Panc1 (cell line): ENCODE results near the gene THRAP3. TPM values are rescaled to one million over a fixed set of nuclear protein-coding genes. Genes with fewer than 3 reads are reported as not detected.

Experiments
- ATAC-seq: fragments of 200-7000 bp; cut with Tn5 transposase; 2 replicates; pipeline ENCODE4 v1.9.1; 2020; ENCODE audit warnings: mild to moderate bottlenecking, moderate library complexity
- BruUV-seq: library from RNA; stranded (reverse); fragments of 400-500 nt; replicated peaks from 2 replicates; lab custom pipeline; 2021; lab: Mats Ljungman, UMichigan
- CTCF ChIA-PET: fragments of 300-600 bp; sonication (Branson Sonifier 250); formaldehyde crosslinking; loops from one replicate; lab custom pipeline; 2022; ENCODE audit warnings: antibody characterized with exemption; lab: Charles Lee
- POLR2A ChIA-PET: fragments of 300-600 bp; sonication (Branson Sonifier 250); formaldehyde crosslinking; loops from one replicate; lab custom pipeline; 2022; ENCODE audit warnings: antibody characterized with exemption; lab: Charles Lee
- DNase-seq: peaks from one replicate; pipeline ENCODE4 v3.0.0-alpha.2; 2010; ENCODE audit warnings: low read depth, low spot score
- H3K27ac ChIP-seq: 2 replicates; pipeline ENCODE4 v1.5.1; 2011; ENCODE audit warnings: mild to moderate bottlenecking, low read length, inconsistent platforms
- H3K27me3 ChIP-seq: fragments of 200-500 bp; sonication (Bioruptor generic); 2 replicates; pipeline ENCODE4 v1.6.0; 2014; ENCODE audit warnings: low read length, inconsistent platforms; ENCODE audit not compliant: control insufficient read depth, insufficient read depth
- H3K36me3 ChIP-seq: fragments of 200-500 bp; sonication (Bioruptor generic); 2 replicates; pipeline ENCODE4 v1.5.1; 2014; ENCODE audit warnings: inconsistent platforms, mild to moderate bottlenecking, low read length, moderate library complexity; ENCODE audit not compliant: control insufficient read depth, insufficient read depth
- H3K4me1 ChIP-seq: 2 replicates; pipeline ENCODE4 v1.5.1; 2011; ENCODE audit warnings: inconsistent platforms, mild to moderate bottlenecking, low read length, moderate library complexity; ENCODE audit not compliant: control insufficient read depth, insufficient read depth
- H3K4me3 ChIP-seq, 2 experiments: 2 replicates each; pipeline ENCODE4 v1.5.1; 2011 to 2012; ENCODE audit warnings: low read depth in 2 of 2, low read length in 2 of 2, mild to moderate bottlenecking in 2 of 2, inconsistent platforms in 1 of 2, moderate library complexity in 1 of 2
- H3K9me3 ChIP-seq: fragments of 200-500 bp; sonication (Bioruptor generic); 2 replicates; pipeline ENCODE4 v1.5.1; 2014; ENCODE audit warnings: low read depth, mild to moderate bottlenecking, inconsistent platforms, low read length, moderate library complexity; ENCODE audit not compliant: control insufficient read depth, insufficient read depth
- CTCF ChIP-seq: fragments of 450-650 bp; IDR thresholded peaks from 2 replicates; pipeline ENCODE4 v1.5.1; 2017; ENCODE audit warnings: mild to moderate bottlenecking
- POLR2AphosphoS5 ChIP-seq: IDR thresholded peaks from 2 replicates; pipeline ENCODE4 v1.6.1; 2012; ENCODE audit warnings: mild to moderate bottlenecking, low read depth, low read length, moderate library complexity
- REST ChIP-seq, 2 experiments: IDR thresholded peaks; 2 replicates each; pipeline ENCODE4 v1.6.1; 2011 to 2012; ENCODE audit warnings: low read depth in 2 of 2, control low read depth in 1 of 2, low read length in 1 of 2, mild to moderate bottlenecking in 1 of 2, moderate library complexity in 1 of 2; ENCODE audit not compliant: insufficient read depth in 1 of 2
- SIN3A ChIP-seq: IDR thresholded peaks from 2 replicates; pipeline ENCODE4 v1.6.1; 2012; ENCODE audit warnings: low read depth, mild to moderate bottlenecking, low read length, moderate library complexity, borderline replicate concordance; ENCODE audit not compliant: insufficient read depth
- TCF7L2 ChIP-seq: IDR thresholded peaks from 2 replicates; pipeline ENCODE4 v1.6.1; 2011; ENCODE audit warnings: mild to moderate bottlenecking, low read depth, low read length, inconsistent platforms
- in situ Hi-C: cut with HindIII; loops from 2 replicates; pipeline ENCODE4 v1.10.0; 2016; ENCODE audit warnings: low sequenced_read_pairs, low pct_unique_long_range_greater_than_20kb
- intact Hi-C: fragments of 100-400 bp; cut with micrococcal nuclease; formaldehyde crosslinking; loops from one replicate; pipeline ENCODE4 v1.10.0; 2022; ENCODE audit not compliant: unreplicated experiment
- total RNA-seq: library from RNA; stranded (reverse); gene quantifications from one replicate; pipeline ENCODE4 v1.2.1, GENCODE V29; 2021; ENCODE audit not compliant: unreplicated experiment

THRAP3 gene
- total RNA-seq, 1 experiment from 2014 or later = 114 TPM

GRCh38 chr1:36284061-36284460 lies 59.8 kb downstream of the THRAP3 start:
- Histone ChIP-seq H3K9me3 (no peaks in the 10 kb centered on the region), H3K4me3 (no peak overlapping the region), H3K4me1 (no peaks in the 10 kb centered on the region; the same call in 1 of the 2 replicates), H3K27me3 (no peaks in the 10 kb centered on the region), H3K27ac (no peak overlapping the region), H3K36me3 (peaks cover 46% of the 10 kb centered on the region)
- TF ChIP-seq SIN3A (no peak), REST (IDR thresholded peaks at IDR 0.05; ENCODE audit: insufficient read depth in 1 of 2, low read depth in 2 of 2, low read length in 1 of 2) (no peak), CTCF (no peak)
- ChIA-PET CTCF (interaction anchor here (1.1 kb wide), 1 partner anchor 135 kb away, joined by 3 read pairs; the partner anchor contains the start of gene TRAPPC3), POLR2A (interaction anchor here (0.7 kb wide), 1 partner anchor 187 kb away, joined by 3 read pairs; no protein-coding TSS in a partner anchor)
- BruUV-seq = no TSS peak
- intact Hi-C loops = loop anchor here (5.0 kb wide), 1 partner anchor 137 kb away; the partner anchor contains the start of gene TRAPPC3
- DNase-seq (no peak), ATAC-seq (no peak)
- in situ Hi-C loops = no loop called here

- CTCF ChIA-PET = interaction anchor here (1.6 kb wide), 1 partner anchor 135 kb away, joined by 13 read pairs; the partner anchor contains the start of gene TRAPPC3
- Histone ChIP-seq H3K27ac (no peak overlapping the region), H3K27me3 (no peaks in the 10 kb centered on the region), H3K9me3 (no peaks in the 10 kb centered on the region), H3K36me3 (peaks cover 48% of the 10 kb centered on the region), H3K4me1 (no peaks in the 10 kb centered on the region; the same call in 1 of the 2 replicates), H3K4me3 (no peak overlapping the region)
- no TSS peak for BruUV-seq
- intact Hi-C loops (loop anchor here (5.0 kb wide), 1 partner anchor 137 kb away; the partner anchor contains the start of gene TRAPPC3), in situ Hi-C loops (no loop called here)
- ATAC-seq (no peak), DNase-seq (no peak)
- POLR2A ChIA-PET = interaction anchor here (0.7 kb wide), 1 partner anchor 187 kb away, joined by 3 read pairs; no protein-coding TSS in a partner anchor
- TF ChIP-seq REST (IDR thresholded peaks at IDR 0.05; ENCODE audit: insufficient read depth in 1 of 2, low read depth in 2 of 2, low read length in 1 of 2) = no peak
- no peak for TF ChIP-seq CTCF
- no peak for TF ChIP-seq POLR2AphosphoS5
- TF ChIP-seq TCF7L2 = no peak
- TF ChIP-seq SIN3A = no peak
These were observed 60.3 kb downstream of the THRAP3 start for GRCh38 chr1:36284517-36284916.
